Activated CD4-positive, alpha-beta T cell treated with anti-CD3 and anti-CD28 coated beads, Interleukin-2, amount 50 U/mL, for 48 hours (primary cell): ENCODE results near the gene SLC43A1.

Experiments
- DNase-seq, 2 experiments: peaks; one replicate each; pipeline ENCODE4 v3.0.0-alpha.2; 2020

The SLC43A1 gene

DNA sequence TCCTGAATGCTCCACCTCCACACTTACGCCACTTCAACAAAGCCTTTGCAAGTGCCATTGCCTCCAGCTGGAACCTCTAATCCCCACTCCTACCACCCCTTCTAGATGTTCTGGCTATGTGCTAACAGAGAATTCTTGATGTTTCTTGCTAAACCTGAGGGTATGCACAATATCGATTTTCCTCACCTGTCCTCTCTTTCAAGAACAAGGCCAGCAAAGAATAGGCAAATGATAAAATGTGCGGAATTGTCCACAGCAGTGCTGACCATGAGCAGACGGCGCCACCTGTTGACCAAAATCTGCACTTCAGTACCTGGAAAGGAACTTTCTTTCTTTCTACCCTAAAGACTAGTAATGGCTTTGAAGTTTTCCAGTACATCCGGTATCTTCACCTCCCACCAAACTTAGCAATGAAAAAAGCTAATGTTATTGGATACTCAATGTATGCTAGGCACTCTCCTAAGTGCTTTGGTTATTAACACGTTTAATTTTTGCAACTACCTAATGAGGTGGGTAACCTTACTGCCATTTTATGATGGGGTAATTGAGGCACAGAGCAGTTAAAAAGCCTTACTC lies 11.6 kb upstream of the SLC43A1 start:
- peak; percentile 83 to 86 for DNase-seq

DNA sequence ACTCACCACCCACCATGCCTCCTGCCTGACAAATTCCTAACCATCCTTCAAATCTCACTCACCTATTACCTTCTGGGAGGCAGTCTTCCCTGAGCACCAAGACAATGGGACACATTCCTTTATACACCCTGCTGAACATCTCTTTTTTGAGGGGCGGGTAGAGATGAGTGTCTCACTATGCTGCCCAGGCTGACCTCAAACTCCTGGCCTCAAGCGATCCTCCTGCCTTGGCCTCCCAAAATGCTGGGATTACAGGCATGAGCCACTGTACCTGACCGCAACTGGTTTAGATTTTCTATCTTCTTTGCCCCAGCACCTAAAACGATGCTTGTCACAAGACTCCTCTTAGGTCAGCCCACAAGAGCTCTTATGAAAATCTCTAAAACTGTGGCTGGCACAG lies 7.9 kb upstream of the SLC43A1 start:
- DNase-seq: no peak

DNA sequence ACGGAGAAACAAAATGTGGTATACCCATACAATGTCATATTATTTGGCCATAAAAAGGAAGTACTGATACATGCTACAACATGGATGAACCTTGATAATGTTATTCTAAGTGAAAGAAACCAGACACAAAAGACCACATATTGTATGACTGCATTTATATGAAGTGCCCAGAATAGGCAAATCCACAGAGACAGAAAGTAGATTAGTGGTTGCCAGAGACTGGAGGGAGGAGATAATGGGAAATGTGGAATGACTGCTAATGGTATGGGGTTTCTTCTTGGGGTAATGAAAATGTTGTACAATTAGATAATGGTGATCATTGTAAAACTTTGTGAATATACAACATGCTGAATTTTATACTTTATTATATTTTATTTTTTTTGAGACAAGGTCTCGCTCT lies 5.6 kb upstream of the SLC43A1 start:
- no peak for DNase-seq

DNA sequence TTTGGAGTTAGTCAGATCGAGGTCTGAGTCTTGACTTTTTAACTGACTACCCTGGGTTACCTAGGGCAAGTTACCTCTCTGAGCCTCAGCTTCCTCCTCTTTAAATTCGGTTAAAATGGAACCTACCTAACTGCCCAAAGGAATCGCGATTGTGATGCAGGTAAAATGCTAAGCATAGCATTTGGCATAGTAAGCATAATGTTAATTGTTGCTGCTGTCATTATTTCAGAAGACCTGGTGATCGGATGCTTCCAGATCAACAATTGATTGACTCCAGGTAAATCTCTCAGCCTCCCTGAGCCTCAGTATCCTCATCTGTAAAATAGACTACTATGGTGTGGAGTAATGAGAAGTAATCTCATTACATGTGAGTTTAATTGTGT lies 550 bp upstream of the SLC43A1 start:
- no peak for DNase-seq

DNA sequence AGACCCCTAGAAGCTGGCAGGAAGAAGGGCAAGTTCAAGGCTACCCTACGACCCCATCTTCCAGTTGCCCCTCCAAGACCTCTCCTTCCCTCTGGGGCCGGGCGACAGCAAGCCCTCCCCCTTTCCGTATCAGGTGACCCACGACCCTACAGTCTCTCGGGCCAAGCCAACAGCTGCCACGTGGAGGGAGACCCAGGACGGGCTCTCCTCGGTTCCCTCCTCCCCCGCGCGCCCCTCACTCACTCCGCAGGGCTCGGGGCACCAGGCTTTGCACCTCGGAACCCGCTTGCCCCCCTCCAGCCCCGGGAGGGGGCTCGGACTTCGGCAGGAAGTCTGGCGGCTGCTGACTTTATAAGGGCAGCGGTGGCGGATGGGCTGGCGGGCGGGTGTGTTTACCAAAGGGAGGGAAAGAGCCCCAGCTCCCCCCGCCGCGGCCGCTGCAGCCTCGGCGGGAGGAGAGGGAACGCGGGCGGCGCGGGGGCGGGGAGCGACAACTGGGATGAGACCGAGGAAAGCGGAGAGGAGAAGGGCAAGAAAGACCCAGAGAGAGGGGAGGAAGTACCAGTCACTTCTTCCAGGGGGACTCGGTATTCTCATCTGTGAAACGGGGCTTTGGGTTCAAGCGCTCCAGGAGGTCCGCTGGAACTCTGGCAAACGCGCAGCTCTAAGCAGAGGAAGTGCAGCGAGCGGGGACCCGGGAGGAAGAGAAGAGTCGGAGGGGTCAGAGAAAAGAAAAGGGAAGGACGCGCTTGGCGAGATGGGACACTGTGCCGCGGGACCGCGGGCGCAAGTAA lies 767 bp downstream of the SLC43A1 start:
- DNase-seq: peak; percentile 60 to 68

DNA sequence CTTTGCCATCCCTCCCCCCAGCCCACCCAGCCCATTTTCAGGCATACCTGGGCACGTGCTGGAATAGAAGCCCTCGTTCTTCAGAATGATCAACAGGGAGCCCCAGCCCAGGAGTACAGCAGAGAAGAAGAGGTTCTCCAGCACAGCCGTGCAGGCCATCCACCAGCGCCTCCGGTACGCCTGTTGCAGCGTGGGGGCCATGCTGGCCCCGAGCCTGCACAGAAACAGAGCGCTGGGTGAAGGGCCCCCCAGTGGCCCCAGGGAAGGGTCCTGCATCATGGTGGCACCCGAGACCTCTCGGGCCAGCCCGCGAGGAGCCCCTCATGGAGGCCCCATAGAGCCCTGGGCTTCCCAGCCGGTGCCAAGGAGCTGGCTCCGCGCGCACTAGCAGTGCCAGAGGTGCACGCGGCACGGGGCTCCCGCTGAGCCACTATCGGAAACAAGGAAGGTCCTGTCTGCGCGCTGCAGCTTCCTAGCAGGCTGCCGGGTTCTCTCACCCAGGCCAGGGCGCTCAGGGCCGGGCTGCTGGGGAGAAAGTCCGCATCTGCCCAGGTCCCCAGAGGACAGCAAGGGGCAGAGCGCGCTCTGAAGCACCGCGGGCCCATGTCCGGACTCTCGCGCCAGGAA lies 1.5 kb downstream of the SLC43A1 start:
- DNase-seq: peak; percentile 33 to 46

DNA sequence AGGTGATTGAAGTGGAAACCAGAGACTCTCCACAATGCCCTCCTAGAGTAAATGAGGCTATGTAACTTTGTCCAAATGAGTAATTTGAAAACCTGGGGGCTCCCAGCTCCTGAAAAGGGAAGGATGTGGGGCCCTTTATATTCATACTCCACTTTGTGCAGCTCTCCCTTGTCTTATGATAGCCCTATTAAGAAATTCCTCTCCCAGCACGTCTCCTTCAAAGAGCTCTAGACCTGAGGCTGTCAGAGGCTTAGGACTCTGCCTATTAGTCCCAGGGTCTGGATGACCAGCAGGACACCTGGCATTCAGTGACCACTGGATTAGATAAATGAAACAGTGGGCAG lies 2.1 kb downstream of the SLC43A1 start:
- DNase-seq: no peak

DNA sequence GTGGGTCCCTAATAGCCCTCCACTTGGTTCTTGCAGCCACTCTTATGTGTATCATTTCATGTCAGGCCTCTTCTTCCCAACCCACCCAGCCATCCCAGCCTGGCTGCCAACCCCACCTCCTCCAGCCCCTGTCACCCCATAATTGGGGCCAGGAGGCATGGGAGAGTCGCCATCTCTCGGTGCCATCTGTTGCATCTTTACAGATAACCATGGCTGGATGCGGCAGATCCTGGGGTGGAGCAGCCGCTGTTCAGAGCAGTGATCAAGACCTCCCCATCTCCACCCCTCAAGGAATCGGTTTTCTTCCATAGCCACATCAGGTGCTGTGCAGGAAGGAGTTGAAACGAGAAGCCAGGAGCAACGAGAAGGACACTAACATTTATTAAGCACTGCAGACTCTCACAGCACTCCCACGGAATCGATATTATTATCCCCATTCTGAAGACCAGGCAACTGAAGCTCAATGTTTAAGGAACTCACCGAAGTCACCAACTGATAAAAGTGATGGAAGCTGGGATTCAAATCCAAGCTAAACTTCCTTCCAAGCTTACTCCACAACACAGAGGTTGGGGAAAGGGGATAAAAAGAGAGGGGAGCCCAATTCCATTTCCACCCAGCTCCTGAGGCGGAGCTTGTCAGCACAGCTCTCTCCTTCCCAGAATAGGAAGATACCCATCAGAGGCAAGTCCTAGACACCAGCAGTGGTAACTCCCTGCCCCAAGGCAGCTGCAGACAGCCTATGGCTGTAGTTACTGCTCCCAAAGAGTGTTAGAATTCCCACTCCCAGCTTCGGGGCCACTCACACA lies 2.7 kb downstream of the SLC43A1 start:
- DNase-seq: no peak

DNA sequence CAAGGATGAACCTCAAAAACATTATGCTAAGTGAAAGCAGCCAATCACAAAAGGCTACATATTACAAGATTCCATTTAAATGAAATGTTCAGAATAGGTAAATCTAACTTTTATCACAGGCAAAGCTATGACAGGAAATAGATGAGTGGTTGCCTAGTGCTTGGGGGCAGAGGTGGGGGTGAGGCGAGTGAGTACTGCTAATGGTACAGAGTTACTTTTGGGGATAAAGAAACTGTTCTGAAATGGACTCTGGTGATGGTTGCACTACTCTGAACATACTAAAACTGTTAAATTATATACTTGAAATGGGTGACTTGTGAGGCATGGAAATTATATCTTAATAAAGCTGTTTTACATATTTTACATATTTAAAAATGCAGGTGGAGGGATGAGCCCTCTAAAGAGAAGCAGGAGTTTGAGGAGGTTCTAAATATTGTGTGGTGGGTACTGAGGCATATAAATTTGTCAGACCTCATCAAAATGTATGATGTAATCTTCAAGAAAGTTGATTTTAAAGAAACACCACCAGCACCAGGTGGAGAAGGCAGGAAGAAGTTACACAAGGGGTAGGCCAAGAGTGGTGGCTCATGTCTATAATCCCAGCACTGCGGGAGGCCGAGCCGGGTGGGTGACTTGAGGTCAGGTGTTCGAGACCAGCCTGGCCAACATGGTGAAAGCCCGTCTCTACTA lies 3.6 kb downstream of the SLC43A1 start:
- DNase-seq: no peak

DNA sequence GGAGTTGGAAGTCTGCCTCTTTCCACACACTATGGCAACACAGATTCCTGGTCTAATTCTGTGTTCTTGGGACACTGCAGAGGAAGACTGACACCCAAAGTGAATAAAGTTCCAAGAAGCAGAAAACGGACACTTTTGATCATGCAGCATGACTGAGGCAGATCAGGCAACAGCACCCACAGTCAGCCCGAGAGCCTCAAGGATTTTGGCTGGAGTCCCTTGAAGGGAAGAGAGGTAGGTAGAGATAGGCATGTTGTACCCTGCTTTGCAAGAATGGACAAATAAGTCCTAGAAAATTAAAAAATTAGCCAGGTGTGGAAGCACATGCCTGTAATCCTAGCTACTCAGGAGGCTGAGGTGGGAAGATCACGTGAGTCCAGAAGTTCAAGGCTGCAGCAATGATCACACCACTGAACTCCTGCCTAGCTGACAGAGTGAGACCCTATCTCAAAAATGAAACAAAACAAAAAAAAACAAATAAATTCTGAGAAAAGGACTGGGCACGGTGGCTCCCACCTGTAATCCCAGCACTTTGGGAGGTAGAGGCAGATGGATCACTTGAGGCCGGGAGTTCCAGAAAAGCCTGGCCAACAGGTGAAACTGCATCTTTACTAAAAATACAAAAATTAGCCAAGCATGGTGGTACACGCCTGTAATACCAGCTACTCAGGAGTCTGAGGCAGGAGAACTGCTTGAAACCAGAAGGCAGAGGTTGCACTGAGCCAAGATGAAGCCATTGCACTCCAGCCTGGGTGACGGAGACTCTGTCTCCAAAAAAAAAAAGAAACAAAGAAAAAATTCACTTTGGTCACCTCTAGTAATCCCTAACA lies 6.9 kb downstream of the SLC43A1 start:
- DNase-seq: no peak

DNA sequence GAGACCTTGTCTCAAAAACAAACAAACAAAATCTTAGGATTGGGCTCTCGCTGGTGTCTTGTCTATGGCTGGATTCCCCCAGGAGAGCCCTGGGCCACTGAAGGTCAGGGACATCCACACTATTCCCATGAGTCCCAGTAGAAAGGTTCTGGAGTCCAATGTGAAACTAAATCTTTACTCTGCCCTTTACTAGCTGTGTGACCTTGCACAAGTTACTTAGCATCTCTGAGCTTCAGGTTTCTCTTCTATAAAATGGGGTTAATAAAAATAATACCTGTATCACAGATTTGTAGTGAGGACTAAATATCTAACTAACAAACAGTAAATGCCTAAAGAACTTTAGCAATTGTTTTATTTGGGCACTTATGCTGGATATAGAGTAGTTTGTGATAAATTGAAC lies 9.0 kb downstream of the SLC43A1 start:
- no peak for DNase-seq

DNA sequence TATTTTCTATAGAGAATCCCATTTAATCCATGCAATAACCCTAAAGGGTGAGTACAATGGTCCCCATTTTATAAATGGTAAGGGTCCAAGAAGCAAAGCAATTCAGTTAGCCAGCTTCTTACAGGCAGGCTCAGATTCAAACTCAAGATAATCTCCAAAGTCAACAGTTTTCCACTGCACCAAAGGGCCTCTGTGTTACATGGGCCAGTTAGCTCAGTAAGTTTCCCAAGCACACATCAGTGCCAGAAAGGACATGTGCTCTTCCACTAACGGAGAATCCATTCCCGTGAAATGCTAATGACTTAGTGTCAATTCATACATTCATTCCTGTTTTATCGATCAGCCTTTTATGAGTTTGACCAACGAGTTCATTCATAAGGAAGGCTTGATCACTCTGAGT lies 11.0 kb downstream of the SLC43A1 start:
- no peak for DNase-seq

DNA sequence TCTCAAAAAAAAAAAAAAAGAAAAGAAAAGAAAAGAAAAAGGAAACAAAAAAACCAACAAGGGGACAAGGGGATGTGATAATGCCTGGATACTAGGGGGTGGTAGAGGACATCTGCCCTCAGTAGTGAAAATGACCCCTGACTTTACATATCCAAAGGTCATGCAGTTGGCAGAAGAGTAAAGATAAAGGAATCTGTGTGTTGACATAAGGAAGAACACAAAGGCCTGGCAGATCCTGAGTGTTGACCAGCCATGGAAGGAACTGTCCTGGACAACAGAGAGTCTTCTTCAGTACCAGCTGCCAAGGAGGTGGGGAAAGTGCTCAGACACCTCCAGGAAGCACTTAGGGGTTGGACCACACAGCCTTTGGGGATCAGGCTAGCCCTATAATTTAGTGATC lies 12.6 kb downstream of the SLC43A1 start:
- DNase-seq: no peak

DNA sequence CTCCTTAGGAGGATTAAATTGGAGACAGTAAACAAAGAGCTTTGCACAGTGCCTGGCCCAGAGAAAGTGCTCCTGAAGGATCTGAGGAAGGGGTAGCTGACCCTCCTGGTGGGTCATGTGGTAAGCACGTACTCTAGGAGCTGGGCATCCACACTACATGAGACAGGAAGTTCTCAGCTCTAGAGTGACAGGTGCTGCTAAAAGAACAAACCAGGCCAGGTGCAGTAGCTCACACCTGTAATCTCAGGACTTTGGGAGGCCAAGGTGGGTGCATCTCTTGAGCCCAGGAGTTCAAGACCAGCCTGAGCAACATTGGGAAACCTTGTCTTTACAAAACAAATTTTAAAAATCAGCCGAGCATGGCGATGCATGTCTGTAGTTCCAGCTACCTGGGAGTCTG lies 13.1 kb downstream of the SLC43A1 start:
- DNase-seq: no peak

DNA sequence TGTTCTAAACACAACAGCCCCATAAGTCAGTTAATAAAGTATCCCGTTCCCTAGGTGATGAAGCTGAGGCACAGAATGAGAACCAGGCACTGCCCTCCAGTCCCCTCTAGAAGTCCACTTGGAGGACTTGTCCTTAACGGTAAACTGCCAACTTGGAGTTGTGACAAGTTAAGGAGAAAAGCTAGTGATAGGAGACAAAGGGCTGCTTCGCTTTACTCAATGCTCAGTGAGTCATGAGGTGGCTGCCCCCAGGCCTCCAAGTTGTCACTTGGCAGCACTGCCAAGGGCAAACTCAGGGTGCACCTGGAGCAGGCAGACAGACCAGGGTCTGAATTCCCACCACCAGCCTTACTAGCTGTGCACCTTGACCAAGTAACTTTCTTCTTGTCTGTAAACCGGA lies 13.5 kb downstream of the SLC43A1 start:
- DNase-seq: no peak

DNA sequence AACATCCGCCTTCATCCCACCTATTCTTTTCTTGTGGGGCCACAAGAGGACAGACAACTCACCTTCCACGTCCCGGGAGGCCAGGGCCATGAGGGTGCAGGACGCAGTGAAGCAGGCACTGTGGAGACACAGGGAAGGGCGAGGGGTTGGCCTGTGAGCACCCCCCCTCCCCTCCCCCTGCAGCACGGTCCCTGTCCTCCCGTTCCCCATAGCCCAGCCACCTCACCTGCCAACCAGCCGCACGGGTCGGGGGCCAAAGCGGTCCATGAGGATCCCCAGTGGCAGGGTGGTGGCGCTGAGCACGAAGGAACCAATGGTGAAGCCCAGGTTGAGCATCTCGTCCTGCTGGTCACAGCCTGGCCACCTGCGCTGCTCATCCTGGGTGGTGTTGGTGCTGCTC lies 14.6 kb downstream of the SLC43A1 start:
- no peak for DNase-seq

DNA sequence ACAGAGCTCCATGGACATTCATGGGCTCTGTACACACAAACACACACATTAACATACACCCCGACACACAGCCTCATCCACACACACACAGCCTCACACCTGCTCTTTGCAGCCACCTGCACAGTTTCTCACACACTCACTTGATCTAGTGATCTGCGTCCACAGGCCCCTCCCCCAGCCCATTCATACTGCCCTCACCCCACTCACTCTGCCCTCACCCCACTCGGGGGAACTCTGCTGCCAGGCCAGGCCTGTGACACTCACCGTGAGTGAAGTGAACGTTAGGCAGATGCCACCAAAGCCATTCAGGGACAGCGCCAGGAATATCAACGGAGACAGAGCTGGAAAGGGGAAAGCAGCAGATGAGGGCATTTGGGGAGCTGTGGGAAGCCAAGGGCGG lies 15.0 kb downstream of the SLC43A1 start:
- DNase-seq: no peak

DNA sequence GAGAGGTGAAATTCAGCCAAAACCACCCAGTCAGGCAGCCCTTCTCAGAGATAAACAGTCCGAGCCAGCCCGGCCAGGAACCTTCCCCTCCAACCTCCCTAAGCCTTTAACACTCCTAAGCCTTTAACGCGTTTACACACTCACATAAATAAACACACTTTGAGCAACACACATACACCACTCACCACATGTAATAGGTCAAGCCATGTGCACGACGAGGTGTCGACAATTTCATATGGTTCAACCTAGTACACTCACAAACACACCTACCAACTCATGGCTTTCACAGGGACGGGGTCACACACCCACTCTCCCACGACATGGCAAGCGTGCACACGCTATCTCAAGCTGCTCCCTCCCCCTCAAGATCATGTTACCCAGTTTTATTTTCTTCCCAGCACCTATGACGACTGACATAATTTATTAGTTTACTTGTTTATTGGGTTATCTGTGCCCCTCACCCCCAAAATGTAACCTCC lies 15.5 kb downstream of the SLC43A1 start:
- no peak for DNase-seq

DNA sequence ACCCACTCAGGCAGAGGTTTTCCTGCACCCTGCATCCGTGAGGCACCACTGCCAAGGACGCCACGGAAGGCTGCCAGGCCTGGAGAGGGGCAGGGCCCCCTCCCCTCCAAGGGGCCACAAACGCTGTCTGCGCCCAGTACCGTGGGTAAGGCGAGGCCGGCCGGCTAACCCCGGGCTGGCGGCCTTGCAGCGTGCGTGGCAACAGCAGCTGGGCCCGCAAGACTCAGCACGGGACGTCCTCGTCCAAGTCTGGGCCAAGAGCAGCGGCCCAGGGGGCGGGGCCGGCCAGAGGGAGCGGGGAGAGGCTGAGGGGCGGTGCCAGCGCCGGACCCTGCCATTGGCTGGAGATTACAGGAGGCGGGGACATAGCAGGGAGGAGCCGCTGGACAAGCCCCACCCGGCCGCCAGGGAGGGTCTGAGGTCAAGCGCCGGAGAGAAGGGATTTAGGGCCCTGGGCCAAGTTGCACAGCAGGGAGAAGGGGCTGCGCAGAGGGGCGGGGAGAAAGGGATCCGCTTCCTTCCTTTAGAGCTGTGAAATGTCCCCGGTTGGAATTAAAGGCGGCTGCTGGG lies 16.0 kb downstream of the SLC43A1 start:
- DNase-seq: peak; percentile 39 to 47

DNA sequence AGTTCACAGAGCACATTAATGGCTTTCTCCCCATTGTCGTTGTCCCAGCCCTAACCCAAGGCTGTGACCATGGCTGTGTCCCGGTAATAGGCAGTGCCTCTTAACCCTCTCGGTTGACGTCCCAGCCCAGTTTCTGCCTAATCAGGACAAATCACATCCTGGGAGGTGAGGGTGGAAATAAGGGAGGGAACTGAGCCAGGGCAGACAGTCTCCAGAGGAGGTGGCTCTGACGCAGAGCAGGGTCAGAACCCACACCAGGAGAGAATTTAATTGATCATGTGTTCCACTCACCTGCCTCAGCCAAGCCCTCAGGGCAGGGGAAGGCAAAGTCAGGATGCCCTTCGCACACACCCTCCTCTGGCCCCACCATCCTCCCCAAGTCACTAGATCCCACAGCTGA lies 17.0 kb downstream of the SLC43A1 start:
- DNase-seq: no peak
